Stimulated activated CD4-positive, alpha-beta T cell treated with anti-CD3 and anti-CD28 coated beads, Interleukin-12 subunit alpha, Interleukin-12 subunit beta, amount 100 ng/mL, for 24 hours (primary cell): ENCODE results near the gene SLC44A4.
"Not testable (repeated sequence)": the region's sequence is repeated elsewhere in the genome, so short reads cannot be mapped to it uniquely, and the experiment has no call there.

Experiments used
- DNase-seq, 2 experiments: peaks; one replicate each; pipeline ENCODE4 v3.0.0-alpha.2; 2020; ENCODE audit warnings: low read depth in 2 of 2

The SLC44A4 gene

GRCh38 chr6:31878726-31879125, at the start of gene SLC44A4:
Gene SLC44A4 (minus strand): TSS chr6:31878997. CDS start chr6:31878980, 17 bp downstream.
- no peak for DNase-seq

GRCh38 chr6:31928672-31928939, 49.8 kb upstream of the SLC44A4 start:
- no peak for DNase-seq

DNA sequence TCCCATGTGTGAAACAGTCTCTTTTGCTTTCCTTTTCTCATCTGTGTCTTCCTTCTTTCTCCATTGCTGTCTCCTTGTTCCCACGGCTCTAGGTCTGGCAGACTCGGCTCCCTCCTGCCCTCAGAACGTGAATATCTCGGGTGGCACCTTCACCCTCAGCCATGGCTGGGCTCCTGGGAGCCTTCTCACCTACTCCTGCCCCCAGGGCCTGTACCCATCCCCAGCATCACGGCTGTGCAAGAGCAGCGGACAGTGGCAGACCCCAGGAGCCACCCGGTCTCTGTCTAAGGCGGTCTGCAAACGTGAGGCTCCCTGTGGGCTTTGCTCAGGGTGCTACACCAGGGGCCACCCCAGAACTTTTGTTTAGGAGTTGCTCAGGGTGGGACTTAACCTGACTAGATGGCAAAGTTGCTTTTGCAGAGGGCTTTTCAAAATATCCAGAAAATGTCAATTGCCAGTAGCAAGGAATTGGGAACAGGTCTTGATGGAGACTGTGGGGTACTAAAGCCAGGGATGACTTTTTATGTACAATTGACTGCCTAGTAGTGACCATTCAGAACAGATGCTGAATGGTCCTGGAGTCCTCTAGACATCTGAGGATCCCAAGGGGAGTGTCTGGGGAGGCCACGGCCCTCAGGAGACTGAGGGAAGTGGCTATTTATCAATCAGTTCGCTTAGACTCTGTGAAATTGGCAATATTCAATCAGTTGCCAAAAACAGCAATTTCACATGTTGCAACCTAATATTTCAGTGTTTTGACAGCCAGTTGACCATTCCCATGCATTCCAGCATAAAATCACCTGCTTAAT, 49.3 kb upstream of the SLC44A4 start:
- no peak for DNase-seq

DNA sequence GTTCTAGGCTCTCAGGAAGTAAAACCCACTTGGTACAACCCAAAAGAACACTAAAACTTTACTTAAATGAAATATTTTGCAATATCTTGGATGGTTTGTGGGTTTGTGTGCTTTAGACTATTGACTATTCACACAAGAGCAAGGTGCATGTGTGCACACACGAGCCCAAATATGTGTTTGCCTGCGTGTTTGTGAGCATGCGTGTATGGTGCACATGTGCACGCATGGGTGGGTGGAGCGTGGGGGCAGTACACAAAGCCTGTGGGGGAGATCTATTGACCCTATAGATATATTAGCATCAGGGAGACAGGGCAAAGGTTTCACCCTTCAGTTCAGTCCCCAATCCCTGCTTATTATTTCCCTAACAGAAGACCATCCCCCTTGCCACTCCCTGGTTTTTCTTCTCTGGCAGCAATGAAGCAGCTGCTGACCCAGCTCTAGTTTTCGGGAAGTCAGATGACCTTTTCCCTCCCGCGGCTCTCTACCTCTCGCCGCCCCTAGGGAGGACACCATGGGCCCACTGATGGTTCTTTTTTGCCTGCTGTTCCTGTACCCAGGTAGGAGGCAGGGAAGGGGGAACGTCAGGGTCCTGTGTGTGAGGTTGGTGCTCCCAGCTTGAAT, 48.6 kb upstream of the SLC44A4 start, which contains the start of gene C2:
C2 (plus strand) TSS at position 476 of the 621 bp plus-strand sequence; CDS start at position 512, 36 bp downstream.
- DNase-seq = no peak

GRCh38 chr6:31922942-31923341, 44.1 kb upstream of the SLC44A4 start:
- DNase-seq = no peak

DNA sequence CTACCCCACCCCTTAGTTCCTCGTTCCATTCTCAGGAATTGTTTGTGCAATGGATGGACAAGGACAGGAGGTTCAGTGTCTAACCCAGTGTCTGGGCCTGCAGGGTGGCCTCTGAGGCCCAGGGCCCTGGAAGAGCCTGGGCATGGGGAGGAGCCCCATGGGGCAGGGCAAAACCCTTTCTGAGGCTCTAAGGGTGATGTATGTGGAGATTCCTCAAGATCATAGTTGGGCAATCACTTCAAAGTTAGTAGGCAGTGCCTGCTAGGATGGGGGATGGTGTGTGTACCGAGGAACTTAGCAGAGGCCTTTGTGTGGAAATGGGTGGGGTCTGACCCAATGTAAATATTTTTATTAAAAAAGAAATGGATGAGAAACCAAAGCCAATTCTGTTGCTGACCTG, 42.0 kb upstream of the SLC44A4 start:
- no peak for DNase-seq

- DNase-seq = no peak
Measured at GRCh38 chr6:31919624-31920303, 41.0 kb upstream of the SLC44A4 start.

GRCh38 chr6:31918069-31918720, 39.4 kb upstream of the SLC44A4 start:
- DNase-seq = no peak

- no peak for DNase-seq
Measured at GRCh38 chr6:31915756-31916155, 37.0 kb upstream of the SLC44A4 start.

DNA sequence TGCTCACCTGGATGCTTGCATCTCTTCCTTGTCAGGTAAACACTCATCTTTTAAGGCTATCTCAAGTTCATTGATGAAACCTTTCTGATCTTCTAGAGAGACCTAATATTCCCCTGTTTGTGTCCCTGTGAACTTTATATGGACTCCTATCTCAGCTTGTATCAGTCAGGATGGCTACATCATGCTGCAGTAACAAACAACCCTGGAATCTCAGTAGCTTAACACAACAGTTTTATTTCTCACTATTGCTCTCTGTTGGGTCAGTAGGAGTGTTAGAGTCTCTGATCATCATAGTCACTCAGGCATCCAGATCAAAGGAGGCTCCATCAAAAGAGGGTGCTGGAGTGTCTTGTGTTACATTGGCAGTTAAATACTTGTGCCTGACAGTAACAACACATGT, 36.6 kb upstream of the SLC44A4 start:
- DNase-seq = no peak

DNA sequence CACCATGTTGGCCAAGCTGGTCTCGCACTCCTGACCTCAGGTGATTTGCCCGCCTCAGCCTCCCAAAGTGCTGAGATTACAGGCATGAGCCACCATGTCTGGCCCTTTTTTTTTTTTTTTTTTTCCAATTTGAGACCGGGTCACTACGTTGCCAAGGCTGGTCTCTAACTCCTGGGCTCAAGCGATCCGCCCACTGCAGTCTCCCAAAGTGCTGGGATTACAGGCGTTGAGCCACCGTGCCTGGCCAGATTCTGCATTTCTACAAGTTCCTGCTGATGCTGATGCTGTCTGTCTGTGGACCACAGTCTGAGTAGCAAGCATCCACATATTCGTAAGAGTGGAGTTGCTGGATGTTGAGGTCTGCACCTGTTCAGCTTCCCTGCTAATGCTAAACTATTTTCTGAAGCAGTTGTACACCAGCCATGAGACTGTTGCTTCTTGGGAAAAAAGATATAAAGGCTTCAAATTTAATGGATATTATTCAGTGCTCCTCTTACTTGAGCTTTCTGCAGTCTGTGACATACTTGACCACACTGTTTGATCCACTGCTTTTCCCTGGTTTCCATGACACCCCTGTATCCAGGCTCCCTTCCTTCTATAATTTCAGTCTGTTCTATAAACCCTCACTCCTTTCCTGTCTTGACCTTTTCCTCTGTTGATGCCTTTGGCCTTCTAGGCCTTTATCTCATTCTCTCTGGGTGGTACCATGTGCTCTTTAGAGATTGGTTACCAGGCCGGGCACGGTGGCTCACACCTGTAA, 33.2 kb upstream of the SLC44A4 start:
- no peak for DNase-seq

GRCh38 chr6:31909298-31909697, 30.5 kb upstream of the SLC44A4 start:
- not testable (repeated sequence) for DNase-seq

GRCh38 chr6:31908791-31909190, 30.0 kb upstream of the SLC44A4 start:
- no peak for DNase-seq

DNA sequence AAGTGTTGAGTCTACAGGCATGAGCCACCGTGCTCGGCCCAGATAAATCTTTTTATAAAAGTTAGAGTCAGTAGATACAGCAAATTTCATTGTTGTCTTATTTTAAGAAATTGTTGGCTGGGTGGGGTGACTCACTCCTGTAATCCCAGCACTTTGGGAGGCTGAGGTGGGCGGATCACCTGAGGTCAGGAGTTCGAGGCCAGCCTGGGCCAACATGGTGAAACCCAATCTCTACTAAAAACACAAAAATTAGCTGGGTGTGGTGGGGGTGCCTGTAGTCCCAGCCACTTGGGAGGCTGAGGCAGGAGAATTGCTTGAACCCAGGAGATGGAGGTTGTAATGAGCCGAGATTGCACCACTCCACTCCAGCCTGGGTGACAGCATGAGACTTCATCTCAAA, 29.5 kb upstream of the SLC44A4 start:
- not testable (repeated sequence) for DNase-seq

DNA sequence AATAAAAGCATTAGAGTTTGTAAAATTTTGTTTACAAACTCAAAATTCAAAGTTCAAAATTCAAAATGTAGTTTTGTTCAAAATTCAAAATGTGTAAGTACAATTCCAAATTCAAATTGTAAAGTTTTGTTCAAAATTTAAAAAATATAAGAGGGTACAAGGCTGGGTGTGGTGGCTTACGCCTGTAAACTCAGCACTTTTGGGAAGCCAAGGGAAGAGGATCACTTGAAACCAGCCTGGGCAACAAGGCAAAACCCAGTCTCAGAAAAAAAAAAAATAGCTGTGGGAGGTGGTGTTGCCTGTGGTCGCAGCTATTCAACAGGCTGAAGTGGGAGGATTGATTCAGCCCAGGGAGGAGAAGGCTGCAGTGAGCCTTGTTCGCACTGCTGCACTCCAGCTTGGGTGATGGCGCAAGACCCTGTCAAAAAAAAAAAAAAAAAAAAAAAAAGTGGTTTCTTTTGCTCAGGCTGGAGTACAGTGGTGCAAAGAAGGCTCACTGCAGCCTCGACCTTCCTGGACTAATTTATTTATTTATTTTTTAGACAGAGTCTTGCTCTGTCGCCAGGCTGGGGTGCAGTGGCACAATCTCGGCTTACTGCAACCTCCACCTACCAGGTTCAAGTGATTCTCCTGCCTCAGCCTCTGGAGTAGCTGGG, 28.5 kb upstream of the SLC44A4 start:
- DNase-seq = no peak

DNA sequence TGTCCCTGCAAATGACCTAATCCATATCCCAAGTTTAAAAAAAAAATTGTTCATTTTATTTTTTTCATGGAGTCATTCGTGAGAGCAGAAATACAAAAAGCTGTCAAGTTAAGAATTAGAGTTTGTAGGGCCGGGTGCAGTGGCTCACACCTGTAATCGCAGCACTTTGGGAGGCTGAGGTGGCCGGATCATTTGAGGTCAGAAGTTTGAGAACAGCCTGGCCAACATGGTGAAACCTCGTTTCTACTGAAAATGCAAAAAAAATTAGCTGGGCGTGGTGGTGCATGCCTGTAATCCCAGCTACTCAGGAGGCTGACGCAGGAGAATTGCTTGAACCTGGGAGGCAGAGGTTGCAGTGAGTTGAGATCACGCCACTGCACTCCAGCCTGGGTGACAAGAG, 27.9 kb upstream of the SLC44A4 start:
- not testable (repeated sequence) for DNase-seq

DNA sequence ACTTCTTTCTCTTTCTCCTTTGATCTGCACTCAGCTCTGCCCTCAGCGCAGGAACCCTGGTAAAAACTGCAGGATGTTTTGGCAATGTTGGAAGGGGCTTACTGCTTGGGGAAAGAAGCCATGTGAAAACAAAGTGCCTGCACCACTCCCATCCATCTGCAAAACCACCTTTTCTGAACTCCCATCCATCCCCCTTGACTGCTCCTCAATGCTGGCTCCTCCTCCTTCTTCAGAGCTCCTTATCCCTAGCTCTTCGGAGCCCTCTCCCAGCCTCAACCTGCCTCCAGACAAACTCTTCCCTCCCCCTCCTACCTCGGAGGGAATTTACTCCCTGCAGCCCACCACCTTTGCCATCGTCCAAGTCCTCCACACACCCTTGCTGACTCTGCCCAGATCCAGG, 27.3 kb upstream of the SLC44A4 start:
- no peak for DNase-seq

- DNase-seq = no peak
Measured at GRCh38 chr6:31905041-31905440, 26.2 kb upstream of the SLC44A4 start.

- no peak for DNase-seq
Measured at GRCh38 chr6:31903957-31904356, 25.2 kb upstream of the SLC44A4 start.

DNA sequence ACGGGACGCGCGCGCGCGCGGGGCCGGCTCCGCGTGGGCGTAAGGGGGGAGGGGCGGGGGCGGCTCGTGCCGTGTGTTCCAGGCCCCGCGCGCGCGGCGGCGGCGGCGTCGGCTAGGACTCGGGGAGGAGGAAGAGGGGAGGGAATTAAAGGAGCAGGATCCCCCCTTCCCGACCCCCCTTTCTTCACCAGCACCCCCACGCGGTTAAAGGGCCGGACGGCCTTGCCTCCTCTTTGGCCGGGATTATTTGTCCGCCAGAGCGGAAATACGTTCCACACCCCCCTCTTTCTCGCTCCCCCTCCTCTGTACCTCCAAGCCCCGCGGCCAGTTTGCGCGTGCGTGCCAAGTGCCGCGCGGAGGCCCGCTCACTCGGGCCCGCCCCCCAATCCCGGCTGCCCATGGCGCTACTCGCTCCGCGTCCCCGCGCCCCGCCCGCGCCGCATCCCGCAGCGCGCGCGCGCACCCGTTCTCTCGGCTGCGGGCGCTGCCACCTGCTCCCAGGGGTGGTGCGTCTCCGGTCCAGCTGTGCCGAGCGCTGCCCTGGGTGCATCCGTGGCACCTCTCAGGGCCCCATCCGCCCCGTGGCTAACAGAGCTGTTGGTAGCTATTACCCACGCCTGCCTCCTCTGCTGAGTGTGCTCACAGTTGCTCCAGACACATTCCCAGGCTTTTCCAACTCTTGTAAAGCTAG, 23.3 kb upstream of the SLC44A4 start, which contains the start of gene ZBTB12:
ZBTB12 (minus strand) TSS at position 134 of the 691 bp plus-strand sequence. CDS start 781 bp downstream, outside the sequence.
- DNase-seq = peak; percentile 79 to 81
